H1 (cell line): ENCODE measurements around the gene SLC6A20. TPM values are rescaled to one million over a fixed set of nuclear protein-coding genes. Genes with fewer than 3 reads are reported as not detected.

Source experiments
- ASH2L ChIP-seq: fragments of 200-600, 300-600 bp; sonication (generic); IDR thresholded peaks from one replicate; pipeline ENCODE4 v1.7.1; 2017; ENCODE audit warnings: low read length
- BACH1 ChIP-seq: IDR thresholded peaks from 2 replicates; pipeline ENCODE4 v1.6.1; 2012; ENCODE audit warnings: low read length, improper control_type of control experiment
- CBX8 ChIP-seq: fragments of 300-800, 300-1000 bp; sonication (generic); IDR thresholded peaks from 2 replicates; pipeline ENCODE4 v1.7.1; 2016; ENCODE audit warnings: low read depth, low read length, borderline replicate concordance
- FOSL1 ChIP-seq: IDR thresholded peaks from 2 replicates; pipeline ENCODE4 v1.6.1; 2011; ENCODE audit warnings: mild to moderate bottlenecking, low read depth, low read length, moderate library complexity; ENCODE audit not compliant: insufficient read depth
- HDAC6 ChIP-seq: IDR thresholded peaks from one replicate; pipeline ENCODE4 v1.7.1; 2012; ENCODE audit warnings: low read depth, mild to moderate bottlenecking, inconsistent platforms, low read length, moderate library complexity
- JUN ChIP-seq: IDR thresholded peaks from 2 replicates; pipeline ENCODE4 v1.6.1; 2011; ENCODE audit warnings: low read depth, mild to moderate bottlenecking, improper control_type of control experiment, low read length
- RNF2 ChIP-seq: fragments of 200-900, 300-1000 bp; sonication (generic); IDR thresholded peaks from 2 replicates; pipeline ENCODE4 v1.7.1; 2016; ENCODE audit warnings: borderline replicate concordance, low read depth, mild to moderate bottlenecking, antibody characterized with exemption, low read length; ENCODE audit not compliant: poor library complexity, severe bottlenecking; ENCODE audit errors: missing control alignments
- YY1 ChIP-seq: IDR thresholded peaks from 2 replicates; pipeline ENCODE4 v1.6.1; 2011; ENCODE audit warnings: low read depth, mild to moderate bottlenecking, low read length
- polyA plus RNA-seq, 7 experiments: library from polyadenylated mRNA; depleted of rRNA in 3 of 7; stranded (reverse) in 5 of 7; unstranded in 2 of 7; fragments of >200 nt in 5 of 7; fragments of 200-250 nt in 2 of 7; gene quantifications; 1 replicate in 5 of 7; 2 replicates in 1 of 7; 4 replicates in 1 of 7; pipeline versions ENCODE4 v1.2.1 to v1.2.3, GENCODE V29; 2011 to 2013; ENCODE audit warnings: missing spikeins in 2 of 7, mixed read lengths in 2 of 7
- total RNA-seq: library from RNA; stranded (reverse); fragmentation: NEBNext Ultra II Directional; extraction: Animal tissue kit (Norgen Biotek cat#: 25700); gene quantifications from 2 replicates; pipeline ENCODE4 v1.2.1, GENCODE V29; 2021

SLC6A20 gene
- total and polyA plus RNA-seq, 2 of the 8 experiments (the other 6 are each of a cell fraction or from before 2014, with no cell fraction given), result 0.05 TPM; not detected in 1

GRCh38 chr3:45782381-45782780 lies 14.0 kb downstream of the SLC6A20 start (continued):
- no peak for TF ChIP-seq HDAC6
- no peak for TF ChIP-seq JUN
- TF ChIP-seq FOSL1, result no peak
- TF ChIP-seq ASH2L, result no peak
- no peak for TF ChIP-seq CBX8
- TF ChIP-seq BACH1, result no peak
- TF ChIP-seq YY1, result no peak
- TF ChIP-seq RNF2, result no peak
